ENCODE results near the gene GIMAP8.
"Not testable (repeated sequence)": the region's sequence is repeated elsewhere in the genome, so short reads cannot be mapped to it uniquely, and the experiment has no call there.

GIMAP8 gene

GRCh38 chr7:150515248-150516147 is 65.1 kb downstream of the GIMAP8 start:
- peak; percentile 1 to 24 (median 10) for DNase-seq

- no peak for DNase-seq
Observed at GRCh38 chr7:150516956-150517745, 66.7 kb downstream of the GIMAP8 start.

- DNase-seq: no peak
Observed at GRCh38 chr7:150519310-150519709, 68.9 kb downstream of the GIMAP8 start.

- no peak for DNase-seq
Observed at GRCh38 chr7:150520145-150520544, 69.7 kb downstream of the GIMAP8 start.

- DNase-seq: not testable (repeated sequence)
Observed at GRCh38 chr7:150522931-150523330, 72.5 kb downstream of the GIMAP8 start.

GRCh38 chr7:150524018-150524417 is 73.6 kb downstream of the GIMAP8 start:
- DNase-seq: no peak

Data from suppressor macrophage (primary cell).